ENCODE measurements around the gene HDAC6.
"Not testable (repeated sequence)": the region's sequence is repeated elsewhere in the genome, so short reads cannot be mapped to it uniquely, and the experiment has no call there.

HDAC6 gene

GRCh38 chrX:48826876-48827653, 25.2 kb downstream of the HDAC6 start:
- DNase-seq = peak; percentile 6

DNA sequence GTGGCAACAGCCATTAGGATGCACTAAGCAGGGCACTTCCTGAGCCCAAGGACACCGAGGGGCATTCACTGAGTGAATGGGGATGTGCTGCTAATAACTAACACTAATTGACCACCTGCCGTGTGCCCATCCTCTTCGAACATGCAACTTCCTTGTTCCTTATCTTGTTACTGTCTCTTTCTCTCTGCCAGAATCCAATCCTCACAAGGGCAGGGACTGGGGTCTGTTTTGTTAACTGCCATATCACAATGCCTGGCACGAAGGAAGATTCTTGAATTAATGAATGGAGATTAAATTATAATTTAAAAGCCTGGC, 25.7 kb downstream of the HDAC6 start:
- peak; percentile 13 for DNase-seq

GRCh38 chrX:48829016-48829735, 27.3 kb downstream of the HDAC6 start:
- no peak for DNase-seq

DNA sequence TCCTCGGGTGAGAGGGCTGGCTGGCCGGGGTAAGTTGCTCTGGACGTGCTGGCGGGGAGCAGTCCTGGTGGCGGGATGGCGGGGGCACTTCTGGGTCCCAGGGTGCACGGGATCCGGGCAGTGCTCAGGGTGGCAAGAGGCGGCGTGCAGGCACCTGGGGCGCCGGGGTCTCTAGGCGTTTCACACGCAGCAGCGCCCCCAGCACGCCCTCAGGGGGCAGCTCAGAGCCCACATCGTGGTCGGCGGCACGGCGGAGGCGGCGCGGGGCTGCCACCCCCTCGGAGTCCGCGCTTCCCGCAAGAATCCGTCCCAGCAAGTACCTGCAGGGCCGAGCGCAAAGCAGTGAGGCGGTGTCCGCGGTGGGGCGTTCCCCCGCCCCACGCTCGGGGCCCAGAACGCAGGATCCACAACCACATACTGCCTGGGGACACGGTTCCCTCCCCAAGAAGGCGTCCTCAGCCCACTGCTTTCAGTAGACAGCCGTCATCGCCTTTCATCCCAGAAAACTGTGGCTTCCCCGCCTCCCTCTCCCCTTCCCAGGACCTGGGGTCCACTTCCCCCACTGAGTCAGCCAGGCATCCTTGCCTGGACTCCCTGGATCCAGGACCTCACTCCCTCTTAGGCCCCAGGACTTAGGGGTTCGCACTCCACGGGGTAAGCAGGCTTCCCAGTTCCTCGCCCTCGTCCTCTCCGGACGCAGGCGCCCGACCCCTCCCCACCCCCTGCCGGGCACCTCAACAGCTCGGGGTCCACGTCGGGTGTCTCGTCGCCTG, 29.5 kb downstream of the HDAC6 start:
- DNase-seq = no peak

DNA sequence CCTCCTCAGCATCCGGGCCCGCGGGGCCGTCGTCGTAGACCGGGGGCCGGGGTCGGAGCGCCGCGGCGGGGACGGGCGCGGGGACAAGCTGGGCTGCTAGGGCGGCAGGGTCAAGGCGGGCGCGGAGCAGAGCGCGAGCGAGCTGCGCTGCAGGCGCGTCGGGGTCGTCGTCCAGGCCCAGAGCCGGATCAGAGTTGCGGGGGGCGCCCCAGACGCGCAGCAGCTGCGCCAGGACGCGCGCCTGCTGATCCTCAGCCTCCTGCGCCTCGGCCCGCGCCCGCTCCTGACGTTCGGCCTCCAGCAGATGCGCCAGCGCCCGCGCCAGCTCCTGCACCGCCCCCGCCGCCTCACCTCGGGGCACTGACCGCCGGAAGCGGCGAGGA, 30.0 kb downstream of the HDAC6 start:
- peak; percentile 32 for DNase-seq

- DNase-seq = peak; percentile 7
Observed at GRCh38 chrX:48833542-48834138, 31.8 kb downstream of the HDAC6 start.

DNA sequence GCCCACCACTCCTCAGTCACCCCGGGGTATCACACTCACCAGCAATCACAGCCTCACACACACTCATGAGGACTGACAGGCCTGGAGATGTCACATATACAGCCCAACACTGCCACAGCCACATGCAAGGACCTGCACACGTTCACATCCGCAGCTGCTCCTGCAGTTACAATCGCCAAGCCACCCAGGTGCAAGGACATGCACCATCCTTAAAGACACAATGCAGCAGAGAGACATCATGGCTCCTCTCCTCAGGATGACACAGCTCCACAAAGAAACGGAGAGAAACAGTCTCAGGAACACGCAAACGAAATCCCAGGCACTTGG, 32.5 kb downstream of the HDAC6 start:
- DNase-seq = no peak

DNA sequence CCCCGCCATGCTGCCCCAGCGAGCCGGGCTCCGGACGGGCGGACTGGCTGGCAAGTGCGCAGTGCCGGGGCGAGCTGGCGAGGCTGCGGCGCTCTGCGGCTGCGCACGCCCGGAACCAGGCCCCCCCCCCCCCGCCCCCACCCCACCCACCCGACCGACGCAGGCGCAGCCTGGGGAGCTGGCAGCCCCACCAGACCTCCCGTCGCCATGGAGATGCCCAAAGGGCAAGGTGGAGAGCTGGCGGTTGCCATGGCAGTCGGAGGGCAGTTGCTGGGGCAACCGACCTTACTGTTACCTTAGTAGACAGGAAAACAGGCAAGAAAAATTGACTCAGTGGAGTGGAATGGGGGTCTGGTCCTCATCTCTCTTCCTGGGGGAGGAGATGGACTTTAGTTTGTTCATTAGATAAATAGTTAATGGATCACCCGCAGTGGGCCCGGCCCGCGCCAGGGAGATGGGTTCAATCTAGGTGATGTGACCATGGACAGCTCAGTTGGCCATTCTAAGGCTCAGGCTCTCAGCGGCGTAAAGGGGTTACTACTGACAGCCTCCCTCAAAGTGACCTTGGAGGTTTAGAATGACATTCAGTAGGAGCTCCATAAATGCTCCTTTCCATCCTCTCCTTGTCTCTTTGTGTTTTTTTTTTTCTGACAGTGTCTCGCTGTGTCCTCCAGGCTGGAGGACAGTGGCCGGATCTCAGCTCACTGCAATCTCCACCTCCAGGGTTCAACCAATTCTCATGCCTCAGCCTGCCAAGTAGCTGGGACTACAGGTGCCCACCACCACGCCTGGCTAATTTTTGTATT, 33.9 kb downstream of the HDAC6 start, which contains the start of gene PCSK1N:
PCSK1N (minus strand) TSS at position 87 of the 806 bp plus-strand sequence; CDS start at position 9, 78 bp downstream.
- peak; percentile 55 for DNase-seq

DNA sequence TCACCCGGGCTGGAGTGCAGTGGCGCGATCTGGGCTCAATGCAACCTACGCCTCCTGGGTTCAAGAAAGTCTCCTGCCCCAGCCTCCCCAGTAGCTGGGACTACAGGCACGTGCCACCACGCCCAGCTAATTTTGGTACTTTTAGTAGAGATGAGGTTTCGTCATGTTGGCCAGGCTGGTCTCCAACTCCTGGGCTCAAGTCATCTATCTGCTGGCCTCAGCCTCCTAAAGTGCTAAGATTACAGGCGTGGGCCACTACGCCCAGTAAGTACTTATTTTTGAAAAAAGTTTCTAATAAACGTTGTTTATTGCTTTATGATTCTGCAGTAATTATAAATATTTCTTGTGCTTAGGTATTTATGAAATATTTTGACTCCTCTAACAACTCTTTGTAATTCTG, 37.8 kb downstream of the HDAC6 start:
- no peak for DNase-seq

DNA sequence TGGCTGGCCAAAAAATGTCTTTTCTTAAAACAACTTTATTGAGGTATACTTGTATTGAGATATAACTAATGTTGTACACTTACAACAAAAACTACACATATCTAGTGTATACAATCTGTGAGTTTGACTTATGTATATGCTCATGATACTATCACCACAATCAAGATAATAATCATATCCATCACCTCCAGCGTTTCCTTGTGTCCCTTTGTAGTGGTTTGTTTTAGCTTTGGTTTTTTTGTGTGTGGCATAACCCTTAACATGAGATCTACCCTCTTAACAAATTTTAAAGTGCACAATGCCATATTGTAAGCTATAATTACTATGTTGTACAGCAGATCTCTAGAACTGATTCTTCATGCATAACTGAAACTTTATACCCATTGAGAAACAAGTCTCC, 47.0 kb downstream of the HDAC6 start:
- no peak for DNase-seq

DNA sequence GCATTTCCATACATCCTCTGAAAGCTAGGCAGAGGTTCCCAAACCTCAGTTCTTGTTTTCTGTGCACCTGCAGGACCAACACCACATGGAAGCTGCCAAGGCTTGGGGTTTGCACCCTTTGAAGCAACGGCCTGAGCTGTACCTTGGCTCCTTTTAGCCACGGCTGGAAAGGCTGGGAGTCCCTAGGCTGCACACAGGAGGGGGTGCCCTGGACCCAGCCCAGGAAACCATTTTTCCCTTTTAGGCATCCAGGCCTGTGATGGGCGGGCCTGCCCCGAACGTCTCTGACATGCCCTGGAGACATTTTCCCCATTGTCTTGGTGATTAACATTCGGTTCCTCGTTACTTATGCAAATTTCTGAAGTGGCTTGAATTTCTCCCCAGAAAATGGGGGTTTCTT, 51.0 kb downstream of the HDAC6 start:
- DNase-seq = no peak

GRCh38 chrX:48853494-48853893, 51.6 kb downstream of the HDAC6 start:
- not testable (repeated sequence) for DNase-seq

GRCh38 chrX:48854121-48854804, 52.4 kb downstream of the HDAC6 start:
- not testable (repeated sequence) for DNase-seq

DNA sequence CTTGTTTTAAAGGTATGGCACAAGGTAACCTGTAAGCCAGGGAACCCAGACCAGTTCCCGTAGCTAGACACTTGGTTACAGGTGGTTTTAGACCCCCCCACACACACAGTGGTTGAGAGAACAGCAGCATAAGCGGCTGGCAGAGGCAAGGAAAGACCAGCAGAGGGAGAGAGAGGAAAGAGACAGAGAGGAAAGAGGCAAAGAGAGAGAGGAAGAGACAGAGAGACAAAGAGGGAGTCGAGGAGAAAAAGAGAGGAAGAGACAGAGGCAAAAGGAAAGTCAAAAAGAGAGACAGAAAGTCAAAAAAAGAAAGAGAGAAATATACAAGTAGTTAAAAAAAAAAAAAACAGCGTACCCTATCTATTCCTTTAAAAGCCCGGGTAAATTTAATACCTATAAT, 53.0 kb downstream of the HDAC6 start:
- no peak for DNase-seq

DNA sequence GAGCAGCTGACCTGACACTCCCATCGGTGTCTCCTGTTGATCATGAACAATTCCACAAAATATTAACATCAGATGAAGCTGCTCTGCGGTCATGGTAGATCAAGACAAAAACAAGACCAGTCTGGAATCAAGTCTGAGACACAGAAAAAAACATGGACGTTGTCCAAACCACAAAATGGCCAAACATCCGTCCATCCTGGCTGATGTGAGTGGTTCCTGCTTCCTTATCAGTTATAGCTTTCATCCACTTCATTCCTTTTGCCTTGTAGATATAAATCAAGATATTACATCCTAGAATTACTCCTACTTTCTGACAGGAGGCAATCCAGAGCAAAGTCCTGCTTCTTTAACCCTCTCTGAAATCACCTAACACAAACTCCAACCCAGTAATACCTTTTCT, 62.3 kb downstream of the HDAC6 start:
- no peak for DNase-seq

DNA sequence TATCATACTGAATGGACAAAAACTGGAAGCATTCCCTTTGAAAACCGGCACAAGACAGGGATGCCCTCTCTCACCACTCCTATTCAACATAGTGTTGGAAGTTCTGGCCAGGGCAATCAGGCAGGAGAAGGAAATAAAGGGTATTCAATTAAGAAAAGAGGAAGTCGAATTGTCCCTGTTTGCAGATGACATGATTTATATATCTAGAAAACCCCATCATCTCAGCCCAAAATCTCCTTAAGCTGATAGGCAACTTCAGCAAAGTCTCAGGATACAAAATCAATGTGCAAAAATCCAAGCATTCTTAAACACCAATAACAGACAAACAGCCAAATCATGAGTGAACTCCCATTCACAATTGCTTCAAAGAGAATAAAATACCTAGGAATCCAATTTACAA, 70.2 kb downstream of the HDAC6 start:
- DNase-seq = not testable (repeated sequence)

Measured in retina (tissue), 1 donor.